ENCODE results near the gene FCHSD2. TPM values are rescaled to one million over a fixed set of nuclear protein-coding genes. Genes with fewer than 3 reads are reported as not detected.

The FCHSD2 gene
- polyA plus RNA-seq, 1 donor (not counting 4 experiments of a cell fraction or from before 2014, with no cell fraction given): 14.2 TPM

GRCh38 chr11:72856551-72857345 lies 285.4 kb downstream of the FCHSD2 start:
- Histone ChIP-seq H3K9ac (ENCODE audit: control insufficient read depth, extremely low read depth, insufficient read depth, low read length) (no peak overlapping the region), H3K9me3 (ENCODE audit: control insufficient read depth, low read depth, low read length) (no peaks in the 10 kb centered on the region), H4K20me1 (ENCODE audit: control insufficient read depth, extremely low read depth, insufficient read depth, low read length) (no peaks in the 10 kb centered on the region), H3K79me2 (ENCODE audit: control insufficient read depth, insufficient read depth, low read length) (no peaks in the 10 kb centered on the region), H2AFZ (ENCODE audit: control insufficient read depth, low read length) (no peak overlapping the region), H3K9me1 (ENCODE audit: control insufficient read depth, extremely low read depth, insufficient read depth, low read length) (no peaks in the 10 kb centered on the region), H3K27me3 (ENCODE audit: control insufficient read depth, extremely low read depth, insufficient read depth, low read length) (no peaks in the 10 kb centered on the region), H3K4me1 (ENCODE audit: control insufficient read depth, extremely low read depth, insufficient read depth, low read length) (no peaks in the 10 kb centered on the region), H3K27ac (ENCODE audit: control insufficient read depth, insufficient read depth, low read length) (no peak overlapping the region), H3K4me2 (ENCODE audit: control insufficient read depth, extremely low read depth, insufficient read depth, low read depth, low read length) (no peak overlapping the region), H3K4me3 (ENCODE audit: control insufficient read depth in 2 of 3, extremely low read depth in 1 of 3, insufficient read depth in 2 of 3, low read depth in 1 of 3, low read length in 3 of 3) (no peak overlapping the region), H3K36me3 (ENCODE audit: control insufficient read depth in 2 of 2, extremely low read depth in 1 of 2, insufficient read depth in 2 of 2, low read length in 2 of 2) (peaks cover 0 to 2% of the 10 kb centered on the region in 2 experiments)
- TF ChIP-seq CTCF (optimal IDR thresholded peaks at IDR 0.05 in 1 of 3, IDR thresholded peaks at IDR 0.05 in 1 of 3, conservative IDR thresholded peaks at IDR 0.05 in 1 of 3; ENCODE audit: extremely low read depth in 1 of 3, insufficient read depth in 2 of 3, low read length in 3 of 3): no peak
- no peak for TF ChIP-seq EZH2 (IDR thresholded peaks at IDR 0.05; ENCODE audit: low read length)
- DNase-seq (ENCODE audit: low read depth, low spot score) (no peak), FAIRE-seq (no peak)
- dilution Hi-C loops (cut with MboI; ENCODE audit: extremely low pct_ligation_motif_present, low sequenced_read_pairs): no loop called here

- no peak overlapping the region for H3K27ac ChIP-seq (ENCODE audit: control insufficient read depth, insufficient read depth, low read length)
- H3K9ac ChIP-seq (ENCODE audit: control insufficient read depth, extremely low read depth, insufficient read depth, low read length): no peak overlapping the region
- no peaks in the 10 kb centered on the region for H3K79me2 ChIP-seq (ENCODE audit: control insufficient read depth, insufficient read depth, low read length)
- no peak overlapping the region for H3K4me3 ChIP-seq (ENCODE audit: control insufficient read depth in 2 of 3, extremely low read depth in 1 of 3, insufficient read depth in 2 of 3, low read depth in 1 of 3, low read length in 3 of 3)
- no peak overlapping the region for H3K4me2 ChIP-seq (ENCODE audit: control insufficient read depth, extremely low read depth, insufficient read depth, low read depth, low read length)
- FAIRE-seq: no peak
- no peak for TF ChIP-seq EZH2 (IDR thresholded peaks at IDR 0.05; ENCODE audit: low read length)
- no peak for TF ChIP-seq CTCF (optimal IDR thresholded peaks at IDR 0.05 in 1 of 3, IDR thresholded peaks at IDR 0.05 in 1 of 3, conservative IDR thresholded peaks at IDR 0.05 in 1 of 3; ENCODE audit: extremely low read depth in 1 of 3, insufficient read depth in 2 of 3, low read length in 3 of 3)
- H3K36me3 ChIP-seq (ENCODE audit: control insufficient read depth in 2 of 2, extremely low read depth in 1 of 2, insufficient read depth in 2 of 2, low read length in 2 of 2): peaks cover 0 to 2% of the 10 kb centered on the region in 2 experiments
- no peak for DNase-seq (ENCODE audit: low read depth, low spot score)
- no peaks in the 10 kb centered on the region for H3K4me1 ChIP-seq (ENCODE audit: control insufficient read depth, extremely low read depth, insufficient read depth, low read length)
- dilution Hi-C loops (cut with MboI; ENCODE audit: extremely low pct_ligation_motif_present, low sequenced_read_pairs): no loop called here
- H2AFZ ChIP-seq (ENCODE audit: control insufficient read depth, low read length): no peak overlapping the region
- H3K9me1 ChIP-seq (ENCODE audit: control insufficient read depth, extremely low read depth, insufficient read depth, low read length): no peaks in the 10 kb centered on the region
- no peaks in the 10 kb centered on the region for H4K20me1 ChIP-seq (ENCODE audit: control insufficient read depth, extremely low read depth, insufficient read depth, low read length)
- H3K9me3 ChIP-seq (ENCODE audit: control insufficient read depth, low read depth, low read length): no peaks in the 10 kb centered on the region
- H3K27me3 ChIP-seq (ENCODE audit: control insufficient read depth, extremely low read depth, insufficient read depth, low read length): no peaks in the 10 kb centered on the region
Measured at GRCh38 chr11:72856065-72856464, 286.1 kb downstream of the FCHSD2 start.
